Activated CD8-positive, alpha-beta T cell treated with anti-CD3 and anti-CD28 coated beads for 36 hours (primary cell): Measurements from ENCODE around the gene ITGB5. TPM values are rescaled to one million over a fixed set of nuclear protein-coding genes. Genes with fewer than 3 reads are reported as not detected.

Experiments used
- ATAC-seq: fragments of 200-7000 bp; cut with Tn5 transposase; one replicate; pipeline ENCODE4 v1.10.0; 2021; ENCODE audit warnings: mild to moderate bottlenecking, moderate library complexity
- CTCF ChIA-PET: fragments of 350-600 bp; sonication (Branson Sonifier 250); formaldehyde crosslinking; loops from one replicate; lab custom pipeline; 2021; ENCODE audit warnings: antibody characterized with exemption; lab: Charles Lee
- POLR2A ChIA-PET: fragments of 350-600 bp; sonication (Branson Sonifier 250); formaldehyde crosslinking; loops from one replicate; lab custom pipeline; 2021; ENCODE audit warnings: antibody characterized with exemption; lab: Charles Lee
- DNase-seq: peaks from one replicate; pipeline ENCODE4 v3.0.0-alpha.2; 2020
- H3K27ac Mint-ChIP-seq: one replicate; pipeline ENCODE4 v1.8.0; 2021; ENCODE audit warnings: mild to moderate bottlenecking, mixed read lengths
- H3K27me3 Mint-ChIP-seq: one replicate; pipeline ENCODE4 v1.8.0; 2021; ENCODE audit warnings: mixed read lengths
- H3K36me3 Mint-ChIP-seq: one replicate; pipeline ENCODE4 v1.8.0; 2021; ENCODE audit warnings: low read depth, mixed read lengths
- H3K4me1 Mint-ChIP-seq: one replicate; pipeline ENCODE4 v1.8.0; 2021; ENCODE audit warnings: low read depth, mixed read lengths
- H3K4me3 Mint-ChIP-seq: one replicate; pipeline ENCODE4 v1.8.0; 2021; ENCODE audit warnings: mild to moderate bottlenecking, moderate library complexity, mixed read lengths
- H3K9me3 Mint-ChIP-seq: one replicate; pipeline ENCODE4 v1.8.0; 2021; ENCODE audit warnings: mixed read lengths
- intact Hi-C: fragments of 100-400 bp; cut with micrococcal nuclease; formaldehyde crosslinking; loops from one replicate; pipeline ENCODE4 v1.10.0; 2022
- total RNA-seq, 2 experiments: library from RNA; stranded (reverse); gene quantifications; one replicate each; pipeline ENCODE4 v1.2.3, GENCODE V29; 2021
- TF ChIP-seq, protein P1 (sequence below): fragments of 200-600 bp; IDR thresholded peaks from one replicate; pipeline ENCODE4 v1.8.0; 2022; ENCODE audit warnings: antibody characterized with exemption, mild to moderate bottlenecking

Gene ITGB5
- total RNA-seq, 2 experiments from 2014 or later, result 0.41 to 1.1 TPM

DNA sequence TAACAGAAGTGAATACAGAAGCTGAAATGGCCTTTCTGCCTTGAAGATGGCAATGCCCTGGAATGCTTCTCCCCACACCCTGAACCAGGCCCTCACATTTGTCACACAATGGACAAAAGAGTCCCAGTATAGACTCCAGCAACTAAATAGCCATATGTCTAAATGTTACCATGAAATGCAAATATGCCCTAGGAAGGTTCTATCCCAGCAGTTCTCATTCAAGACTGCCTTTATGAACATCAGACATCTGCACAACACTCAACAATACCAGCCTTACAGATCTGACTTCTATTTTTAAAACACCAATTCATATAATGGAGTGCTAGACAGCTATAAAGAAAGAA, 7.9 kb downstream of the ITGB5 start:
- ChIA-PET CTCF (interaction anchor here (0.7 kb wide), 1 partner anchor 10 kb away, joined by 3 read pairs; no protein-coding TSS in a partner anchor), POLR2A (no interaction called here)
- TF ChIP-seq, protein P1, sequence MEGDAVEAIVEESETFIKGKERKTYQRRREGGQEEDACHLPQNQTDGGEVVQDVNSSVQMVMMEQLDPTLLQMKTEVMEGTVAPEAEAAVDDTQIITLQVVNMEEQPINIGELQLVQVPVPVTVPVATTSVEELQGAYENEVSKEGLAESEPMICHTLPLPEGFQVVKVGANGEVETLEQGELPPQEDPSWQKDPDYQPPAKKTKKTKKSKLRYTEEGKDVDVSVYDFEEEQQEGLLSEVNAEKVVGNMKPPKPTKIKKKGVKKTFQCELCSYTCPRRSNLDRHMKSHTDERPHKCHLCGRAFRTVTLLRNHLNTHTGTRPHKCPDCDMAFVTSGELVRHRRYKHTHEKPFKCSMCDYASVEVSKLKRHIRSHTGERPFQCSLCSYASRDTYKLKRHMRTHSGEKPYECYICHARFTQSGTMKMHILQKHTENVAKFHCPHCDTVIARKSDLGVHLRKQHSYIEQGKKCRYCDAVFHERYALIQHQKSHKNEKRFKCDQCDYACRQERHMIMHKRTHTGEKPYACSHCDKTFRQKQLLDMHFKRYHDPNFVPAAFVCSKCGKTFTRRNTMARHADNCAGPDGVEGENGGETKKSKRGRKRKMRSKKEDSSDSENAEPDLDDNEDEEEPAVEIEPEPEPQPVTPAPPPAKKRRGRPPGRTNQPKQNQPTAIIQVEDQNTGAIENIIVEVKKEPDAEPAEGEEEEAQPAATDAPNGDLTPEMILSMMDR, result no peak
- no peak overlapping the region for H3K4me3 Mint-ChIP-seq
- peaks cover 11% of the 10 kb centered on the region for H3K4me1 Mint-ChIP-seq
- H3K27ac Mint-ChIP-seq, result no peak overlapping the region
- H3K27me3 Mint-ChIP-seq, result peaks cover 27% of the 10 kb centered on the region
- DNase-seq (no peak), ATAC-seq (no peak)
- intact Hi-C loops, result no loop called here
- H3K36me3 Mint-ChIP-seq, result no peaks in the 10 kb centered on the region
- H3K9me3 Mint-ChIP-seq, result no peaks in the 10 kb centered on the region

DNA sequence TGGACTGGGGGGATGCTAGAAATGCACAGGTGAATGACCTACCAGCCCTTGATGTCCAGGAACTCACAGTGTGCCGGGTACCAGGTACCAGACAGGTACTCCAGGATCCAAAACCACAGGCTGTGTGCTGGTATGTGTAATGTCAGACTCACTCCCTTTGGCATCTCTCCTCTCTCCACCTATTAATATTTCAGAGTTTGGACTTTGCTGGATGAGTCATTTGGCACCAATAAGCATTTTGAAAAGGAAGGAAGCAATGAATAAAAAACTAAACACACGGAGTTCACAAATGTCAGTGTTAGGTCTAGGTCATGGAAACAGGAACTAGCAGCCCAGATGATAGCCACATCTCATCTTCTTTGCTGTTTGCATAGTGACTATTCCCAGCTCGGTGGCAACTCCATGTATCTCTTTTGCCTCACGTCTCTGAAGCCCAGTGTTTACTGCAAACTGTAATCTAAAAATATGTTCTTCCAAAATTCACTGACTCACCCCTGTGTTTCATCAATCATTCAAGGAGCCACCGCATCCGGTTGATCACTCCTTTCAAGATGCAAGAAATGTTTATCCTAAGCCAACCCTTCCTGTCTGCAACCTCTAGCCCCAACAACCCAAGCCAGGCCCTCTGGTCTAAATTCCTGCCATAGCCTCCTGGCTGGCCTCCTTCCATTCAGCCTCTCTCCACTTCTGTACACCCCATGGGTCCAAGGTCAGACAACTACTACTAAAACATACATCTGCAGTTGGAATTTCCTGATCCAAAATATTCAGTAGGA, 8.4 kb downstream of the ITGB5 start:
- Mint-ChIP-seq H3K27me3 (peaks cover 27% of the 10 kb centered on the region), H3K36me3 (no peaks in the 10 kb centered on the region), H3K9me3 (no peaks in the 10 kb centered on the region), H3K27ac (no peak overlapping the region), H3K4me3 (no peak overlapping the region), H3K4me1 (peaks cover 11% of the 10 kb centered on the region)
- TF ChIP-seq, protein P1, result no peak
- CTCF ChIA-PET, result interaction anchor here (0.7 kb wide), 1 partner anchor 11 kb away, joined by 3 read pairs; no protein-coding TSS in a partner anchor
- POLR2A ChIA-PET, result no interaction called here
- intact Hi-C loops, result no loop called here
- peak; percentile 78 for ATAC-seq
- DNase-seq, result peak; percentile 62

DNA sequence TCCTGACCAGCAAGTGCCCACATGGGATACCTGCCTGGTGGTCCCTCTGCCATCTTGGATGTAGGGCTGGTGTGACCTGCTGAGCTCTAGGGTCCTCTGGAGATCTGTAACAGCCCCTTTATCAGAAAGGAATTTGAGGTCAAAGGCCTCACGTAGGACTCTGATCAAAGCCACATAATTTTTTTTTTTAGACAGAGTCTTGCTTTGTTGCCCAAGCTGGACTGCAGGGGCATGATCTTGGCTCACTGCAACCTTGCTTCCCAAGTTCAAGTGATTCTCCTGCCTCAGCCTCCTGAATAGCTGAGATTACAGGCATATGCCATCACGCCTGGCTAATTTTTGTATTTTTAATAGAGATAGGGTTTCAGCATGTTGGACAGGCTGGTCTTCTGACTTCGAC, 9.5 kb downstream of the ITGB5 start:
- no peak overlapping the region for H3K4me3 Mint-ChIP-seq
- TF ChIP-seq, protein P1, result no peak
- intact Hi-C loops, result no loop called here
- peaks cover 11% of the 10 kb centered on the region for H3K4me1 Mint-ChIP-seq
- peaks cover 22% of the 10 kb centered on the region for H3K27me3 Mint-ChIP-seq
- CTCF ChIA-PET, result interaction anchor here (1.4 kb wide), 1 partner anchor 117 kb away, joined by 7 read pairs; no protein-coding TSS in a partner anchor
- H3K9me3 Mint-ChIP-seq, result no peaks in the 10 kb centered on the region
- DNase-seq (no peak), ATAC-seq (no peak)
- H3K36me3 Mint-ChIP-seq, result no peaks in the 10 kb centered on the region
- POLR2A ChIA-PET, result interaction anchor here (0.7 kb wide), 1 partner anchor 13 kb away, joined by 5 read pairs; no protein-coding TSS in a partner anchor
- H3K27ac Mint-ChIP-seq, result no peak overlapping the region

DNA sequence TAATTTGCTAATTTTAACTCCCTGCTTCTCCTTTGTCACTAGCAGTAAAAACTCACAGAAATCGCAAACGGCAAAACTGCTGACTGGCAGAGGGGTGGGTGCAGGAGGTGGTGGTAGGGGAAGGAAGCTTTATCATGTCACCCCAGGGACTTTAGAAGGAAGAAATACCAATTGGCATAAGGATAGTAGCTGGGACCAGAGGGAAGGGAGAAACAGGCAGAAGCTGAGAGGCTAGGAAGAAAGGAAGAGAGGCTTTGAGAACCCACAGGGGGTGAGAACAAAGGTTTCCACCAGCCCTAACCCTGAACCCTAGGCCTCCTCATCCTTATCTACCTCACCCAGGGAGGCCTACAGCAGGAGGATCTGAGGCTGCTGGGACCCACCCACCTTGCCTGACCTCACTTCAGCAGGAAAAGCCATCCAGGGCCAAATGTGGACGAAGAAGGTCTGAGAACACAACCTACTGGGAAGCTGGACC, 10.7 kb downstream of the ITGB5 start:
- intact Hi-C loops, result no loop called here
- Mint-ChIP-seq H3K9me3 (no peaks in the 10 kb centered on the region), H3K4me1 (peaks cover 11% of the 10 kb centered on the region), H3K27me3 (peaks cover 14% of the 10 kb centered on the region), H3K36me3 (no peaks in the 10 kb centered on the region), H3K27ac (no peak overlapping the region), H3K4me3 (no peak overlapping the region)
- ATAC-seq (no peak), DNase-seq (no peak)
- ChIA-PET CTCF (interaction anchor here (1.2 kb wide), 1 partner anchor 25 kb away, joined by 4 read pairs; no protein-coding TSS in a partner anchor), POLR2A (interaction anchor here (0.9 kb wide), 1 partner anchor 13 kb away, joined by 3 read pairs; no protein-coding TSS in a partner anchor)
- TF ChIP-seq, protein P1, result no peak

DNA sequence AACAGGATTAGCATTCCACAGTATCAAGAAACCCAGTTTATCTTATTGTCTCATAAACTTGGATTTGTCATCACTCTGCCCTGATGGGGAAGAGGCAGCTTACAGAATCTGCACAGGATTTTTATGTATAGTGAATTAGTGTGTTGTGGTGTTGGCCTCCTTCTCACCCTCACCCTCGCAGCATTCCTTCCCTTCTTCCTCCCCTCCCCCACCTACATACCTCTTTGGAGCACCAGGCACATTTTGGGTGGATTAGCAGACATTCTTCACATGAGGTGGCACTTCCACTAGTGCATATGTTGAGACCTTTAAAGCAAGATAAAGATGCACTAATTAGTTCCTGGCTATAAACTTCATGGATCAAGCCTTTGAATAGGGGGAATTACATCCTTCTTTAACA, 13.9 kb downstream of the ITGB5 start:
- ATAC-seq (no peak), DNase-seq (no peak)
- Mint-ChIP-seq H3K4me1 (no peaks in the 10 kb centered on the region), H3K4me3 (no peak overlapping the region), H3K27ac (no peak overlapping the region), H3K9me3 (no peaks in the 10 kb centered on the region), H3K36me3 (no peaks in the 10 kb centered on the region), H3K27me3 (peaks cover 4% of the 10 kb centered on the region)
- CTCF ChIA-PET, result no interaction called here
- POLR2A ChIA-PET, result no interaction called here
- intact Hi-C loops, result no loop called here
- TF ChIP-seq, protein P1, result no peak
